GM12892 (cell line): ENCODE measurements around the gene ZNG1E.
"Not testable (repeated sequence)": the region's sequence is repeated elsewhere in the genome, so short reads cannot be mapped to it uniquely, and the experiment has no call there.

Experiments
- POLR2A ChIP-seq: IDR thresholded peaks from 2 replicates; pipeline ENCODE4 v1.6.1; 2011; ENCODE audit warnings: low read depth, low read length, control low read depth
- POLR2AphosphoS5 ChIP-seq: IDR thresholded peaks from 2 replicates; pipeline ENCODE4 v1.6.1; 2011; ENCODE audit warnings: low read depth, low read length, control low read depth
- TAF1 ChIP-seq: IDR thresholded peaks from 2 replicates; pipeline ENCODE4 v1.6.1; 2011; ENCODE audit warnings: low read depth, mild to moderate bottlenecking, control low read depth, low read length, borderline replicate concordance

GRCh38 chr9:65703550-65703949 lies 27.8 kb downstream of the ZNG1E start:
- TF ChIP-seq POLR2AphosphoS5, POLR2A, TAF1: not testable (repeated sequence)
